Adrenal gland (tissue), 12 donors: ENCODE data around the gene AUTS2. TPM values are rescaled to one million over a fixed set of nuclear protein-coding genes. Genes with fewer than 3 reads are reported as not detected.

Source experiments
- DNase-seq, 7 donors: peaks; one replicate each; pipeline ENCODE4 v3.0.0-alpha.2; 2019 to 2020
- H3K27ac ChIP-seq, 5 donors: fragments of 200-600 bp; sonication (generic) in 4 of 5; 1 replicate in 3 of 5; 2 replicates in 2 of 5; pipeline versions ENCODE4 v1.5.1 to v1.8.0; 2016 to 2020; ENCODE audit warnings: mild to moderate bottlenecking in 1 of 5
- H3K27me3 ChIP-seq: fragments of 200-600 bp; 2 replicates; pipeline ENCODE4 v1.8.0; 2021
- H3K36me3 ChIP-seq, 2 donors: fragments of 200-600 bp; replicated peaks in 1 of 2; 1 replicate in 1 of 2; 2 replicates in 1 of 2; pipeline versions ENCODE4 v1.5.1 to v1.8.0; 2018 to 2022
- H3K4me1 ChIP-seq, 2 donors: fragments of 200-600 bp; replicated peaks in 1 of 2; 1 replicate in 1 of 2; 2 replicates in 1 of 2; pipeline versions ENCODE4 v1.5.1 to v1.8.0; 2018 to 2021
- H3K4me3 ChIP-seq, 4 donors: fragments of 200-600 bp; sonication (generic) in 3 of 4; one replicate each; pipeline ENCODE4 v1.5.1; 2016 to 2018
- H3K9me3 ChIP-seq, 3 donors: fragments of 200-600 bp; sonication (generic) in 1 of 3; replicated peaks in 1 of 3; 1 replicate in 2 of 3; 2 replicates in 1 of 3; pipeline versions ENCODE4 v1.5.1 to v1.8.0; 2016 to 2021
- CTCF ChIP-seq, 6 experiments: fragments of 450-650 bp in 4 of 6; fragments of 200-600 bp in 2 of 6; sonication (generic) in 1 of 6; IDR thresholded peaks; 1 replicate in 5 of 6; 2 replicates in 1 of 6; pipeline versions ENCODE4 v1.5.1 to v1.8.0; 2016 to 2021; ENCODE audit warnings: antibody characterized with exemption in 6 of 6, mild to moderate bottlenecking in 2 of 6, moderate library complexity in 1 of 6
- POLR2A ChIP-seq, 2 donors: fragments of 450-650 bp; IDR thresholded peaks; one replicate each; pipeline ENCODE4 v1.6.1; 2017; ENCODE audit warnings: antibody characterized with exemption in 2 of 2, mild to moderate bottlenecking in 2 of 2, moderate library complexity in 1 of 2
- WGBS, 4 donors: extraction: QIAGEN DNeasy Blood & Tissue Kit in 2 of 4; methylation state at CpG; one replicate each; pipeline versions ENCODE4 v1.1.5 to v1.1.7; 2013 to 2017; 5-methylcytosine and 5-hydroxymethylcytosine counted together
- intact Hi-C, 2 donors: fragments of 100-400 bp; cut with DNase I; formaldehyde crosslinking; loops; one replicate each; pipeline versions ENCODE4 v1.14.1 to v1.15.0; 2022 to 2023
- polyA plus RNA-seq, 3 donors: library from polyadenylated mRNA; stranded (reverse); fragments of 200-250 nt in 2 of 3; fragments of 350-450 nt in 1 of 3; fragmentation: Illumina TruSeq in 1 of 3; extraction: RNeasy Lipid Tissue Mini Kit (QIAGEN cat#74804) in 1 of 3; gene quantifications; one replicate each; pipeline ENCODE4 v1.2.3, GENCODE V29; 2013 to 2014
- total RNA-seq, 9 donors: library from RNA; depleted of rRNA in 4 of 9; stranded (reverse); fragments of >200 nt in 4 of 9; fragments of 120-200 nt in 1 of 9; fragmentation: NEBNext Ultra II Directional in 1 of 9; extraction: Animal tissue kit (Norgen Biotek cat#: 25700) in 1 of 9; gene quantifications; one replicate each; pipeline versions ENCODE4 v1.1.0 to v1.2.4, GENCODE V29; 2013 to 2023
- donor health status: healthy with polysubstance abuse.
- donor health status: Bipolar disorder and iron deficiency.
- donor health status: DM: yes; HTN: yes; CAD: no.
- donor health status: DM: no; HTN: no; CAD: no.
- donor health status: DM: no; HTN: no; CAD: no.
- donor health status: DM: yes; HTN: yes; CAD: no.

Gene AUTS2
- total and polyA plus RNA-seq, 12 donors: 6.4 to 44.0 (median 15.2) TPM

GRCh38 chr7:70416347-70416985, 818.2 kb downstream of the AUTS2 start:
- H3K4me1 ChIP-seq: no peaks in the 10 kb centered on the region
- no peaks in the 10 kb centered on the region for H3K9me3 ChIP-seq
- no peaks in the 10 kb centered on the region for H3K27me3 ChIP-seq
- H3K4me3 ChIP-seq: no peak overlapping the region
- no peak for DNase-seq
- intact Hi-C loops: no loop called here
- WGBS, 4 donors: 91 to 100% (median 94%) methylated on average over 5 to 11 of the region's 11 CpGs
- TF ChIP-seq POLR2A (IDR thresholded peaks at IDR 0.05) (no peak), CTCF (IDR thresholded peaks at IDR 0.05) (no peak)
- no peak overlapping the region for H3K27ac ChIP-seq
- H3K36me3 ChIP-seq: no peaks in the 10 kb centered on the region

GRCh38 chr7:70416986-70417655, 818.8 kb downstream of the AUTS2 start:
- 92 to 94% (median 94%) methylated on average over 15 to 16 of the region's 16 CpGs for WGBS, 4 donors
- DNase-seq: no peak
- intact Hi-C loops: no loop called here
- Histone ChIP-seq H3K9me3 (no peaks in the 10 kb centered on the region), H3K4me3 (no peak overlapping the region), H3K27ac (no peak overlapping the region), H3K36me3 (no peaks in the 10 kb centered on the region), H3K27me3 (no peaks in the 10 kb centered on the region), H3K4me1 (no peaks in the 10 kb centered on the region)
- no peak for TF ChIP-seq CTCF (IDR thresholded peaks at IDR 0.05)
- no peak for TF ChIP-seq POLR2A (IDR thresholded peaks at IDR 0.05)

GRCh38 chr7:70419526-70420380, 821.5 kb downstream of the AUTS2 start:
- H3K4me3 ChIP-seq: no peak overlapping the region
- intact Hi-C loops: no loop called here
- H3K4me1 ChIP-seq: no peaks in the 10 kb centered on the region
- no peaks in the 10 kb centered on the region for H3K36me3 ChIP-seq
- H3K27ac ChIP-seq: no peak overlapping the region
- no peaks in the 10 kb centered on the region for H3K27me3 ChIP-seq
- no peaks in the 10 kb centered on the region for H3K9me3 ChIP-seq
- 88 to 91% (median 89%) methylated on average over 8 of the region's 8 CpGs for WGBS, 4 donors
- TF ChIP-seq CTCF (IDR thresholded peaks at IDR 0.05): no peak
- TF ChIP-seq POLR2A (IDR thresholded peaks at IDR 0.05): no peak
- DNase-seq: no peak

GRCh38 chr7:70420381-70420662, 822.0 kb downstream of the AUTS2 start:
- intact Hi-C loops: no loop called here
- H3K4me3 ChIP-seq: no peak overlapping the region
- no peaks in the 10 kb centered on the region for H3K36me3 ChIP-seq
- no peak overlapping the region for H3K27ac ChIP-seq
- TF ChIP-seq CTCF (IDR thresholded peaks at IDR 0.05) (no peak), POLR2A (IDR thresholded peaks at IDR 0.05) (no peak)
- H3K9me3 ChIP-seq: no peaks in the 10 kb centered on the region
- no peaks in the 10 kb centered on the region for H3K27me3 ChIP-seq
- WGBS, 4 donors: 81 to 95% (median 87%) methylated on average over 2 of the region's 2 CpGs
- no peaks in the 10 kb centered on the region for H3K4me1 ChIP-seq
- DNase-seq: no peak
